Body of pancreas (tissue), 4 donors: Measurements from ENCODE around the gene DGKA.

Experiments
- POLR2A ChIP-seq, 3 donors: fragments of 450-650 bp; IDR thresholded peaks; one replicate each; pipeline ENCODE4 v1.6.1; 2016; ENCODE audit warnings: antibody characterized with exemption in 3 of 3, mild to moderate bottlenecking in 2 of 3
- TF ChIP-seq, protein P1 (sequence below), 7 experiments: fragments of 450-650 bp in 4 of 7; fragments of 200-600 bp in 3 of 7; sonication (generic) in 3 of 7; IDR thresholded peaks; one replicate each; pipeline ENCODE4 v1.5.1; 2016 to 2019; ENCODE audit warnings: antibody characterized with exemption in 7 of 7

DNA sequence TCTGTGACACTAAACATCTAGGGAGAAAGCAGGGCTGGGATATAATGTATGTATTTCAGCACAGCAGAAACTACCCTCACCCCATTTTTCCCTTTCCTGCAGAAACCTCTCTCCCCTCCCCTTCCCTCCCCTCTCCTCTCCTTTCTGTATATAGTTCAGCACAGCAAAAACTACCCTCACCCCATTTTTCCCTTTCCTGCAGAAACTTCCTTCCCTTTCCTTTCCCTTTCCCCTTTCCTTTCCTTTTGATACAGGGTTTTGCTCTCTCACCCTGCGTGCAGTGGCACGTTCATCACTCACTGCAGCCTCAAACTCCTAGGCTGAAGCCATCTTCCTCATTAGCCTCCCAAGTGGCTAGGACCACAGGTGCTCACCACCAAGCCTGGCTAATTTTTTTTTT is 32.8 kb downstream of the DGKA start:
- TF ChIP-seq, protein P1, sequence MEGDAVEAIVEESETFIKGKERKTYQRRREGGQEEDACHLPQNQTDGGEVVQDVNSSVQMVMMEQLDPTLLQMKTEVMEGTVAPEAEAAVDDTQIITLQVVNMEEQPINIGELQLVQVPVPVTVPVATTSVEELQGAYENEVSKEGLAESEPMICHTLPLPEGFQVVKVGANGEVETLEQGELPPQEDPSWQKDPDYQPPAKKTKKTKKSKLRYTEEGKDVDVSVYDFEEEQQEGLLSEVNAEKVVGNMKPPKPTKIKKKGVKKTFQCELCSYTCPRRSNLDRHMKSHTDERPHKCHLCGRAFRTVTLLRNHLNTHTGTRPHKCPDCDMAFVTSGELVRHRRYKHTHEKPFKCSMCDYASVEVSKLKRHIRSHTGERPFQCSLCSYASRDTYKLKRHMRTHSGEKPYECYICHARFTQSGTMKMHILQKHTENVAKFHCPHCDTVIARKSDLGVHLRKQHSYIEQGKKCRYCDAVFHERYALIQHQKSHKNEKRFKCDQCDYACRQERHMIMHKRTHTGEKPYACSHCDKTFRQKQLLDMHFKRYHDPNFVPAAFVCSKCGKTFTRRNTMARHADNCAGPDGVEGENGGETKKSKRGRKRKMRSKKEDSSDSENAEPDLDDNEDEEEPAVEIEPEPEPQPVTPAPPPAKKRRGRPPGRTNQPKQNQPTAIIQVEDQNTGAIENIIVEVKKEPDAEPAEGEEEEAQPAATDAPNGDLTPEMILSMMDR (IDR thresholded peaks at IDR 0.05), result no peak
- no peak for TF ChIP-seq POLR2A (IDR thresholded peaks at IDR 0.05)
